Kidney epithelial cell (primary cell): ENCODE data around the gene RPS6KA1. TPM values are rescaled to one million over a fixed set of nuclear protein-coding genes. Genes with fewer than 3 reads are reported as not detected.
"Not testable (repeated sequence)": the region's sequence is repeated elsewhere in the genome, so short reads cannot be mapped to it uniquely, and the experiment has no call there.

Source experiments
- DNase-seq: peaks from one replicate; pipeline ENCODE4 v3.0.0-alpha.2; 2010; ENCODE audit warnings: low read depth
- H3K27me3 ChIP-seq: 2 replicates; pipeline ENCODE4 v1.6.0; 2011; ENCODE audit warnings: low read length; ENCODE audit not compliant: control insufficient read depth, insufficient read depth
- H3K36me3 ChIP-seq: 2 replicates; pipeline ENCODE4 v1.5.1; 2011; ENCODE audit warnings: low read length; ENCODE audit not compliant: control insufficient read depth, insufficient read depth
- H3K4me3 ChIP-seq: 2 replicates; pipeline ENCODE4 v1.5.1; 2011; ENCODE audit warnings: low read depth, mild to moderate bottlenecking, control low read depth, low read length
- total RNA-seq: library from RNA; depleted of rRNA; stranded (reverse); fragments of >200 nt; gene quantifications from 2 replicates; pipeline ENCODE4 v1.2.3, GENCODE V29; 2015
- TF ChIP-seq, protein P1 (sequence below): IDR thresholded peaks from 2 replicates; pipeline ENCODE4 v1.5.1; 2011; ENCODE audit warnings: mild to moderate bottlenecking, moderate library complexity, low read length, control low read depth, inconsistent platforms; ENCODE audit not compliant: insufficient read depth, poor library complexity, severe bottlenecking

RPS6KA1 gene
- total RNA-seq, 1 donor from 2014 or later: 48.1 TPM

DNA sequence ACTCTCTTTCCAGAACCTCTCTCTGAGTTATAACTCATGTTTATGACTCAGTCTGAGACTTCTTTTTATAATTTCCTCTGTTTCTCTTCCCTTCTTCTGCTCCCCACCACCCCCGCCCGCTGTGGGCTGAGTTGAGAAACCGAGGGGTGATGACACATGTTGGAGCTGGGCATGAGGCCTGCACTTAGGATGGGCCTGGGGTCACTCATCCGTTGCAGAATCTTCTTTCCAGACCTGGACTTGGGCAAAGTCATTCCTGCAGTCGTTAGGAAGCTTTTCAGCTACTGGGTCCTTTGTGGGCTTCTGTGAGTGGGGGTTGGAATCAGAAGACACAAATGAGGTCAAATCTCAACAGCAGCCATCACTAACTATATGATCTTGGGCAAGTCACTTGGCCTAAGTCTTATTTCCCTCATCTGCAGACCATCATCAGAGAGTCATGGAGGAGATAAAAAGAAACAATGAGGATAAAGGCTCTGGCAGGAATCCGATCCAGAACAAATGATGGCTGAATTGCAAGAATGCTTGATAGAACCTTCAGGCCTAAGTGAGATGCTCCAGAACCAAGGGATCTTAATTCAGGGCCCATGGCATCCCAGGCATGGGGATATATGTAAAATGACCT lies 53.4 kb downstream of the RPS6KA1 start:
- Histone ChIP-seq H3K36me3 (no peaks in the 10 kb centered on the region), H3K27me3 (no peaks in the 10 kb centered on the region), H3K4me3 (no peak overlapping the region)
- DNase-seq: peak; percentile 67
- TF ChIP-seq, protein P1, sequence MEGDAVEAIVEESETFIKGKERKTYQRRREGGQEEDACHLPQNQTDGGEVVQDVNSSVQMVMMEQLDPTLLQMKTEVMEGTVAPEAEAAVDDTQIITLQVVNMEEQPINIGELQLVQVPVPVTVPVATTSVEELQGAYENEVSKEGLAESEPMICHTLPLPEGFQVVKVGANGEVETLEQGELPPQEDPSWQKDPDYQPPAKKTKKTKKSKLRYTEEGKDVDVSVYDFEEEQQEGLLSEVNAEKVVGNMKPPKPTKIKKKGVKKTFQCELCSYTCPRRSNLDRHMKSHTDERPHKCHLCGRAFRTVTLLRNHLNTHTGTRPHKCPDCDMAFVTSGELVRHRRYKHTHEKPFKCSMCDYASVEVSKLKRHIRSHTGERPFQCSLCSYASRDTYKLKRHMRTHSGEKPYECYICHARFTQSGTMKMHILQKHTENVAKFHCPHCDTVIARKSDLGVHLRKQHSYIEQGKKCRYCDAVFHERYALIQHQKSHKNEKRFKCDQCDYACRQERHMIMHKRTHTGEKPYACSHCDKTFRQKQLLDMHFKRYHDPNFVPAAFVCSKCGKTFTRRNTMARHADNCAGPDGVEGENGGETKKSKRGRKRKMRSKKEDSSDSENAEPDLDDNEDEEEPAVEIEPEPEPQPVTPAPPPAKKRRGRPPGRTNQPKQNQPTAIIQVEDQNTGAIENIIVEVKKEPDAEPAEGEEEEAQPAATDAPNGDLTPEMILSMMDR: no peak

DNA sequence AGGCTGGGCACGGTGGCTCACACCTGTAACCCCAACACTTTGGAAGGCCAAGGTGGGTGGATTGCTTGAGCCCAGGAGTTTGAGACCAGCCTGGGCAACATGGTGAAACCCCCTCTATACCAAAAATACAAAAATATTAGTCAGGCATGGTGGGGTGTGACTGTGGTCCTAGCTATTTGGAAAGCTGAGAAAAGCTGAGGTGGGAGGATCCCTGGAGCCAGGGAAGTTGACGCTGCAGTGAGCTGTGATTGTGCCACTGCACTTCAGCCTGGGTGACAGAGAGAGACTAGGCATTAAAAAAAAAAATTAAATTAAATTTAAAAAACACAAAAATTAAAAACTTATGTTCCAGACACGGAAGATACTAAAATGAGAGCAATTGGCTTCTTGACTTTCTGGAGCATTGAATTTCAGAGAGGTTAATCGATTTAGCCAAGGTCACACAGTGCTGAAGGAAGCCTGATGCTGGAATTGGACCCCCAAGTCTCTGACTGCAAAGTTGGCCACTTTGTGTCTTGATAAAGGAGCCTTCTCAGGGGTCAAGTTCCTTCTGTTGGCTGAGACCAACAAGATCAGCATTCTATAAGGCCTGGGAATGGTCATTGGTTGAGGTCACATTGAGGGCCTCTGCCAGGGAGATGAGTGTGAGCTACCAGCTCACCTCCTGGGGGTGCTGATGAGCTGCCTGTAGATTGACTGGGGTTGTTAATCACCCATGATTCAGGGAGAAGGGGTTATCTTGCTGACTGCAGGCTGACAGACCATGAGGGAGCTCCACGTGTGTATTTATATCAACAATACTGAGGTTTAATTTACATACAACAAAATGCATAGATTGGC lies 54.3 kb downstream of the RPS6KA1 start:
- H3K36me3 ChIP-seq: no peaks in the 10 kb centered on the region
- no peak overlapping the region for H3K4me3 ChIP-seq
- DNase-seq: no peak
- TF ChIP-seq, protein P1: no peak
- H3K27me3 ChIP-seq: no peaks in the 10 kb centered on the region

DNA sequence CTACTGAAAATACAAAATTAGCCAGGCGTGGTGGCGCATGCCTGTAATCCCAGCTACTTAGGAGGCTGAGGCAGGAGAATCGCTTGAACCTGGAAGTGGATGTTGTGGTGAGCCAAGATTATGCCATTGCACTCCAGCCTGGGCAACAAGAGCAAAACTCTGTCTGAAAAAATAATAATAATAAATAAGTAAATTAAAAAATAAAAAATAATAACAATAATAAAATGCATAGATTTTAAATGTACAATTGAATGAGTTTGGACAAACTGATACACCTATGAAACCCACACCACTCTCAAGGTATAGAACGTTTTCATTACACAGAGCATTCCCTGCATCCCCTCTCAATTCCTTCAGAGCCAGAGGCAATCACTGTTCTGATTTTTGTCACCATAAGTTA lies 55.0 kb downstream of the RPS6KA1 start:
- not testable (repeated sequence) for H3K4me3 ChIP-seq, H3K27me3 ChIP-seq, DNase-seq, H3K36me3 ChIP-seq

DNA sequence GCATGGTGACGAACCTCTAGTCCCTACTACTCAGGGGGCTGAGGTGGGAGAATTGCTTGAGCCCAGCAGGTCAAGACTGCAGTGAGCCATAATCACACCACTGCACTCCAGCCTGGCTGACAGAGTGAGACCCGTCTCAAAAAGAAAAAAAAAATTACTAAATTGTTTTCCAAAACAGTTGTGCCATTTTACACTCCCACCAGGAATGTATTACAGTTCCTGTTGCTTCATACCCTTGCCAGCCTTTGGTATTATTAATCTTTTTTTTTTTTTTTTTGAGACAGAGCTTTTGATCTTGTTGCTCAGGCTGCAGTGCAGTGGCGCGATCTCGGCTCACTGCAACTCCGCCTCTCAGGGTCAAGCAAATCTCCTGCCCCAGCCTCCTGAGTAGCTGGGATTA lies 55.9 kb downstream of the RPS6KA1 start:
- H3K4me3 ChIP-seq: no peak overlapping the region
- TF ChIP-seq, protein P1: no peak
- H3K36me3 ChIP-seq: no peaks in the 10 kb centered on the region
- no peak for DNase-seq
- no peaks in the 10 kb centered on the region for H3K27me3 ChIP-seq

DNA sequence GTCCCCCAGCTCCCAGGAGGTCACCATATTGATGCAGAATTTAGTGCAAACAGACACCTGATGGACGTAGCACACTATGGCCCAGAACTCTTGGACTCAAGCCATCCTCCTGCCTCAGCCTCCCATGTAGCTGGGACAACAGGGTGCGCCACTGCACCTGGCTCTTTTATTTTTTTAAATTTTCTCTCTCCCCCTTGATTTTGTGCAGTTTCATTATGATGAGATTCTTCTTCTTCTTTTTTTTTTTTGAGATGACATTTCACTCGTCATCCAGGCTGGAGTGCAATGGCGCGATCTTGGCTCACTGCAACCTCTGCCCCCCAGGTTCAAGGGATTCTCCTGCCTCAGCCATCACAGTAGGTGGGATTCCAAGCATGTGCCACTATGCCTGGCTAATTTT lies 63.8 kb downstream of the RPS6KA1 start:
- no peak for DNase-seq
- H3K27me3 ChIP-seq: no peaks in the 10 kb centered on the region
- no peak overlapping the region for H3K4me3 ChIP-seq
- no peaks in the 10 kb centered on the region for H3K36me3 ChIP-seq
- TF ChIP-seq, protein P1: no peak

DNA sequence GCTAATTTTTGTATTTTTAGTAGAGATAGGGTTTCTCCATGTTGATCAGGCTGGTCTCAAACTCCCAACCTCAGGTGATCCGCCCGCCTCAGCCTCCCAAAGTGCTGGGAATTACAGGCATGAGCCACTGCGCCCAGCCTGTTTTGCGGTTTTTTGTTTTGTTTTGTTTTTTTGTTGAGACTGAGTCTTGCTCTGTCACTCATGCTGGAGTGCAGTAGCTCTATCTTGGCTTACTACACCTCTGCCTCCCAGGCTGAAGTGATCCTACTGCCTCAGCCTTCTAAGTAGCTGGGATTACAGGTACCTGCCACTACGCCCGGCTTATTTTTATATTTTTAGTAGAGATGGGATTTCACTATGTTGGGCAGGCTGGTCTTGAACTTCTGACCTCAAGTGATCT lies 65.0 kb downstream of the RPS6KA1 start:
- H3K4me3 ChIP-seq, DNase-seq, H3K27me3 ChIP-seq, H3K36me3 ChIP-seq: not testable (repeated sequence)

DNA sequence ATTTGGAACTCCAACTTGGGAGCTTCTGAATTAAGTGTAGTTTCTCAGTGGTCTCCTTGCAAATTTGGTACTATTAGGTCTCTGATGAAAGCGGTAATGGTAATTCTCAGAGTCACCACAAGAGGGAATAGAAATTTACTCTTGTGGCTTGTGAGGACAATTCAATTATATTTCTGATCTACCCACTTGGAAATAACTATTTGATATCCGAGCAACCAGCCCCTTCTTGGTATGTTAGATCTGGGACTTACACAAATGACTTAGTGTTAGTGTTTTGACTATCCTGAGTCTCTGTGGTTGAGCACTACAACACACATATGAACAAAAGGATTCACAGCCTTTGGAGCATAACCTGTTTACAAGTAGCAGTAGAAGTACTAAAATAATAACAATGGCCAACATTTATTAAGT lies 68.1 kb downstream of the RPS6KA1 start:
- Histone ChIP-seq H3K27me3 (no peaks in the 10 kb centered on the region), H3K36me3 (no peaks in the 10 kb centered on the region), H3K4me3 (no peak overlapping the region)
- TF ChIP-seq, protein P1: peak; percentile 64
- DNase-seq: no peak
